Stimulated activated CD8-positive, alpha-beta memory T cell treated with anti-CD3 and anti-CD28 coated beads, Interleukin-2, amount 100 ng/mL, for 48 hours (primary cell): ENCODE data around the gene RRP1.

ENCODE experiments used
- DNase-seq, 2 donors: peaks; one replicate each; pipeline ENCODE4 v3.0.0-alpha.2; 2020; ENCODE audit warnings: low read depth in 2 of 2

RRP1 gene

GRCh38 chr21:43801006-43801783, 11.8 kb downstream of the RRP1 start:
- no peak for DNase-seq

GRCh38 chr21:43802713-43803313, 13.4 kb downstream of the RRP1 start:
- no peak for DNase-seq

GRCh38 chr21:43803558-43804300, 14.4 kb downstream of the RRP1 start:
- DNase-seq = no peak

GRCh38 chr21:43805275-43805800, 16.0 kb downstream of the RRP1 start:
- DNase-seq = no peak

GRCh38 chr21:43806017-43806710, 16.8 kb downstream of the RRP1 start:
- DNase-seq = no peak

- no peak for DNase-seq
Measured at GRCh38 chr21:43808367-43808766, 19.0 kb downstream of the RRP1 start.

- DNase-seq = no peak
Measured at GRCh38 chr21:43808832-43809251, 19.5 kb downstream of the RRP1 start.

- DNase-seq = no peak
Measured at GRCh38 chr21:43809346-43809799, 20.0 kb downstream of the RRP1 start.

- no peak for DNase-seq
Measured at GRCh38 chr21:43809853-43810504, 20.6 kb downstream of the RRP1 start.

GRCh38 chr21:43810505-43811261, 21.3 kb downstream of the RRP1 start:
- peak; percentile 90 to 91 for DNase-seq

- DNase-seq = no peak
Measured at GRCh38 chr21:43811262-43812105, 22.1 kb downstream of the RRP1 start.

GRCh38 chr21:43812139-43812821, 22.9 kb downstream of the RRP1 start:
- no peak for DNase-seq

- no peak for DNase-seq
Measured at GRCh38 chr21:43812957-43813655, 23.7 kb downstream of the RRP1 start.

GRCh38 chr21:43813656-43813980, 24.2 kb downstream of the RRP1 start:
- no peak for DNase-seq

- DNase-seq = no peak
Measured at GRCh38 chr21:43814215-43815106, 25.1 kb downstream of the RRP1 start.

GRCh38 chr21:43815107-43815613, 25.8 kb downstream of the RRP1 start:
- DNase-seq = no peak

- DNase-seq = no peak
Measured at GRCh38 chr21:43815991-43816390, 26.6 kb downstream of the RRP1 start.
